Ascending aorta (tissue), 2 donors: ENCODE results near the gene ZNF660. TPM values are rescaled to one million over a fixed set of nuclear protein-coding genes. Genes with fewer than 3 reads are reported as not detected.
"Not testable (repeated sequence)": the region's sequence is repeated elsewhere in the genome, so short reads cannot be mapped to it uniquely, and the experiment has no call there.

Experiments
- DNase-seq, 2 donors: peaks; one replicate each; pipeline ENCODE4 v3.0.0-alpha.2; 2019; ENCODE audit warnings: low spot score in 2 of 2
- H3K27ac ChIP-seq, 2 donors: fragments of 200-600 bp; sonication (generic); one replicate each; pipeline ENCODE4 v1.5.1; 2016 to 2017; ENCODE audit warnings: mild to moderate bottlenecking in 1 of 2
- H3K27me3 ChIP-seq: fragments of 200-600 bp; sonication (generic); one replicate; pipeline ENCODE4 v1.5.1; 2017
- H3K36me3 ChIP-seq, 2 donors: fragments of 200-600 bp; sonication (generic); one replicate each; pipeline ENCODE4 v1.5.1; 2016
- H3K4me1 ChIP-seq, 2 donors: fragments of 200-600 bp; sonication (generic); one replicate each; pipeline ENCODE4 v1.5.1; 2016 to 2017; ENCODE audit warnings: mild to moderate bottlenecking in 1 of 2
- H3K4me3 ChIP-seq, 2 donors: fragments of 200-600 bp; sonication (generic); one replicate each; pipeline ENCODE4 v1.5.1; 2016 to 2017; ENCODE audit warnings: mild to moderate bottlenecking in 1 of 2
- H3K9me3 ChIP-seq, 2 donors: fragments of 200-600 bp; sonication (generic); one replicate each; pipeline ENCODE4 v1.5.1; 2016
- CTCF ChIP-seq, 3 experiments: fragments of 200-600 bp in 2 of 3; fragments of 450-650 bp in 1 of 3; sonication (generic) in 2 of 3; IDR thresholded peaks; one replicate each; pipeline ENCODE4 v1.5.1; 2016 to 2019; ENCODE audit warnings: antibody characterized with exemption in 3 of 3, mild to moderate bottlenecking in 1 of 3, moderate library complexity in 1 of 3
- intact Hi-C: fragments of 100-400 bp; cut with DNase I; formaldehyde crosslinking; loops from one replicate; pipeline ENCODE4 v1.15.1; 2023
- total RNA-seq: library from RNA; depleted of rRNA; stranded (reverse); fragments of >200 nt; gene quantifications from one replicate; pipeline ENCODE4 v1.1.0, GENCODE V29; 2016

Gene ZNF660
- total RNA-seq, 1 donor from 2014 or later, result 0.43 TPM

GRCh38 chr3:44557074-44557473, 27.7 kb upstream of the ZNF660 start:
- Histone ChIP-seq H3K27ac (no peak overlapping the region), H3K36me3 (peaks cover 4 to 26% of the 10 kb centered on the region in 2 donors), H3K27me3 (no peaks in the 10 kb centered on the region), H3K4me3 (no peak overlapping the region), H3K9me3 (peaks cover 0 to 3% of the 10 kb centered on the region in 2 donors), H3K4me1 (peaks cover 0 to 14% of the 10 kb centered on the region in 2 donors)
- no peak for DNase-seq
- TF ChIP-seq CTCF (IDR thresholded peaks at IDR 0.05), result no peak
- intact Hi-C loops, result no loop called here

- H3K4me3 ChIP-seq, result no peak overlapping the region
- intact Hi-C loops, result no loop called here
- H3K9me3 ChIP-seq, result peaks cover 2 to 15% of the 10 kb centered on the region in 2 donors
- DNase-seq, result no peak
- H3K27me3 ChIP-seq, result no peaks in the 10 kb centered on the region
- no peak for TF ChIP-seq CTCF (IDR thresholded peaks at IDR 0.05)
- peaks cover 0 to 4% of the 10 kb centered on the region in 2 donors for H3K4me1 ChIP-seq
- H3K27ac ChIP-seq, result no peak overlapping the region
- H3K36me3 ChIP-seq, result peaks cover 14 to 52% of the 10 kb centered on the region in 2 donors
Observed at GRCh38 chr3:44561076-44561475, 23.7 kb upstream of the ZNF660 start.

DNA sequence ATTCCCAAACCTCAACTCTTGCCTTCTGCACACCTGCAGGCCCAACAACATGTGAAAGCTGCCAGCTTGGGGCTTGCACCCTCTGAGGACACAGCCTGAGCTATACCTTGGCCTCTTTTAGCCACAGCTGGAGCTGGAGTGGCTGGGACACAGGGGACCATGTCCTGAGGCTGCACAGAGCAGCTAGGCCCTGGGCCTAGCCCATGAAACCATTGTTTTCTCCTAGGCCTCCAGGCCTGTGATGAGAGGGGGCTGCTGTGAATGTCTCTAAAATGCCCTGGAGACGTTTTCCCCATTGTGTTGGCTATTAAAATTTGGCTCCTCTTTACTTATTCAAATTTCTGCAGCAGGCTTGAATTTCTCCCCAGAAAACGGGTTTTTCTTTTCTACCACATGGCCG, 22.6 kb upstream of the ZNF660 start:
- TF ChIP-seq CTCF (IDR thresholded peaks at IDR 0.05), result no peak
- no peak for DNase-seq
- Histone ChIP-seq H3K9me3 (peaks cover 6 to 19% of the 10 kb centered on the region in 2 donors), H3K27me3 (no peaks in the 10 kb centered on the region), H3K4me1 (no peaks in the 10 kb centered on the region), H3K4me3 (no peak overlapping the region), H3K27ac (no peak overlapping the region), H3K36me3 (peaks cover 19 to 63% of the 10 kb centered on the region in 2 donors)
- intact Hi-C loops, result no loop called here

DNA sequence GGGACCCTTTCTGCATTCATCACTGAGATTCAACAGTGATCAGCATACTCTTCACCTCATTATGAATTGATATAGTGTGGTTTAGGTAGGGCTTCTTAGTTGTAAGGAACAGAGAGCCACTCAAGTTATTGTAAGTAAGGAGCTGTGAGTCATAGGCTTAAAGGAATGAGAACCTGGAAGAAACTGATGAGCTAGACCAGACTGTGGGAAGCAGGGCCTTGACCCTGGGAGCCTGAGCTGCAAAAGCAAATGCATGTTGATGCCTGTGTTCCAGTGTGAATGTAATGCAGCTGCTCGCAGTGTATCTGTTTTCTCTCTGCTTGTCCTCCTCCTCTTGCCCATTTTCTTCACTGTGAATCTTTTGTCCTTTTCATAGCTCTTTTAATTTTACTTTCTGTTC, 16.2 kb upstream of the ZNF660 start:
- DNase-seq, result no peak
- Histone ChIP-seq H3K9me3 (peaks cover 38 to 68% of the 10 kb centered on the region in 2 donors), H3K4me1 (no peaks in the 10 kb centered on the region), H3K36me3 (peaks cover 48 to 75% of the 10 kb centered on the region in 2 donors), H3K27ac (no peak overlapping the region), H3K4me3 (no peak overlapping the region), H3K27me3 (no peaks in the 10 kb centered on the region)
- TF ChIP-seq CTCF (IDR thresholded peaks at IDR 0.05), result no peak
- intact Hi-C loops, result no loop called here

- no peaks in the 10 kb centered on the region for H3K27me3 ChIP-seq
- H3K27ac ChIP-seq, result no peak overlapping the region
- DNase-seq, result no peak
- H3K9me3 ChIP-seq, result peaks cover 39 to 69% of the 10 kb centered on the region in 2 donors
- H3K4me3 ChIP-seq, result no peak overlapping the region
- intact Hi-C loops, result no loop called here
- peaks cover 41 to 56% of the 10 kb centered on the region in 2 donors for H3K36me3 ChIP-seq
- no peaks in the 10 kb centered on the region for H3K4me1 ChIP-seq
- no peak for TF ChIP-seq CTCF (IDR thresholded peaks at IDR 0.05)
Observed at GRCh38 chr3:44571024-44571423, 13.7 kb upstream of the ZNF660 start.

DNA sequence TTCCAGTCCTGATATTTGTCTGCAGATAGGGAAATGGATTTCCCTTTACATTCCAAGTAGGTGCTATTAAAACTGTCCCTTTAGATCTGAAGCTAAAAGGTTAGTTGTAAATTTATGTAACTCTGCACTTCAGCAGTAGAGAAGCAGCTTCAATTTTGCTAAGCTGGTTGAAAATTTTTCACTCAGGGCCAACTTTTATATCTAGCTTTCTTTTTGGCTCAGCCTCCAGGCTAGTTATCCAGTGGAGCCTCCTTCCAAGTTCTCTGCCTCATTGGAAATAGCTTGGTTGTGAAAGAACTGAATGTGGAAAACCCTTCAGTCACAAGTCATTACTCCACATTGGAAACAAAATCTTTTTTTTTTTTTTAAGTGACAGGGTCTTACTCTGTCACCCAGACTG, 8.2 kb upstream of the ZNF660 start:
- Histone ChIP-seq H3K27ac (no peak overlapping the region), H3K9me3 (peaks cover 6 to 45% of the 10 kb centered on the region in 2 donors), H3K4me3 (no peak overlapping the region), H3K4me1 (no peaks in the 10 kb centered on the region), H3K27me3 (no peaks in the 10 kb centered on the region), H3K36me3 (peaks cover 0 to 5% of the 10 kb centered on the region in 2 donors)
- intact Hi-C loops, result no loop called here
- no peak for DNase-seq
- no peak for TF ChIP-seq CTCF (IDR thresholded peaks at IDR 0.05)

DNA sequence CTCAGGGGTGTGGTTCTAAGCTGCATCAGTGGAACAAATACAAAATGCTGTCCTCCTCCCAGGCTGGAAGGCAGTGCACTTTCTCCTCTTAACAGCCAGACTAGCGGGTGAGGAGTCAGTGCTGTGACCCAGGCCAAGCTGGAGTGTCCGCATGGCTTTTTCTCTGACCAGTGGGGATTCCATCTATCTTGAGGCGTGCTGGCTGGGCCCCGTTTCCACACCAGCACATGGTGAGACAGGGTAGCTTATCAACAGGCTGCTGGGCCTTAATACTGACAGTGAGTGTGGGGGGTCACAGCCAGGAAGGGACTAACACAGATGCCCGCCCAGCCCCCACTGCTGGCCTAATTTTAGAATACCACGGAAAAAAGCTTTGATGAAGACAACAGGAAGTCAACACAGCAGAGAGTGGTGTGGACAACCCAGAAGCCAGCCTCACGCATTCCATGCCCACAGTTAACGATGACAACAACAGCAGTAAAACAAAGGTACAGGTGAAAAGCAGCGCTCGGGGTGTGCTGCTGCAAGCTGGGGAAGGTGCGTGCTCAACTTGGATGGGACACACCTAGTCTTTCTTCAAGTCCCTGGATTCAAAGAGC, 7.3 kb upstream of the ZNF660 start:
- H3K9me3 ChIP-seq, result peaks cover 3 to 41% of the 10 kb centered on the region in 2 donors
- H3K36me3 ChIP-seq, DNase-seq, H3K27ac ChIP-seq, intact Hi-C loops, H3K27me3 ChIP-seq, H3K4me1 ChIP-seq, H3K4me3 ChIP-seq: not testable (repeated sequence)

DNA sequence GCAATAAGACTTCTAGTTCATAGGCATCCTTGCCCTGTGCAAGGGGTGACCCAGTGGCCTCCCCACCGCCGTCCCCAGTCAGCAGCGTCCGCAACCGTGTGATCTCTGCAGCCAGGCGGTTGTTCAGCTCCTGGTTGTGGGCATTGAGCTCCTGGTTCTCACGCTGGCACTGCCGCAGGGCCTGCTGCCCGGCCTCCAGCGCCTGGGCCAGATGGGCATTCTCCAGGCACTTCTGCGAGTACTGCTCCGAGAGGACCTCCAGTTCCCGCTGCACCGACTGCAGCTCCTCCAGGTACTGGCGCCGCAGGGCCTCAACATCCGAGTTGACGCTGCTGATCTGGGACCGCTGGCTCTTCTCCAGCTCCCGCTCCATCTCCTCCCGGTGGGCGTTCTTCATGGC, 6.4 kb upstream of the ZNF660 start:
- H3K27ac ChIP-seq, H3K4me3 ChIP-seq, intact Hi-C loops, DNase-seq, H3K36me3 ChIP-seq, H3K4me1 ChIP-seq, H3K27me3 ChIP-seq: not testable (repeated sequence)
- H3K9me3 ChIP-seq, result peaks cover 3 to 32% of the 10 kb centered on the region in 2 donors
